ENCODE results near the gene WASF3.

Gene WASF3

GRCh38 chr13:26677156-26677555, 119.7 kb downstream of the WASF3 start:
- no peak overlapping the region for H3K4me3 ChIP-seq (ENCODE audit: low read depth, low read length)
- TF ChIP-seq CTCF (IDR thresholded peaks at IDR 0.05; ENCODE audit: low read depth, low read length): no peak
- in situ Hi-C loops (cut with HindIII; ENCODE audit: low sequenced_read_pairs): no loop called here
- no peak for DNase-seq (ENCODE audit: low read depth, low spot score)

- H3K4me3 ChIP-seq (ENCODE audit: low read depth, low read length): no peak overlapping the region
- no peak for DNase-seq (ENCODE audit: low read depth, low spot score)
- in situ Hi-C loops (cut with HindIII; ENCODE audit: low sequenced_read_pairs): no loop called here
- TF ChIP-seq CTCF (IDR thresholded peaks at IDR 0.05; ENCODE audit: low read depth, low read length): no peak
These were observed 120.8 kb downstream of the WASF3 start for GRCh38 chr13:26678330-26678729.

DNA sequence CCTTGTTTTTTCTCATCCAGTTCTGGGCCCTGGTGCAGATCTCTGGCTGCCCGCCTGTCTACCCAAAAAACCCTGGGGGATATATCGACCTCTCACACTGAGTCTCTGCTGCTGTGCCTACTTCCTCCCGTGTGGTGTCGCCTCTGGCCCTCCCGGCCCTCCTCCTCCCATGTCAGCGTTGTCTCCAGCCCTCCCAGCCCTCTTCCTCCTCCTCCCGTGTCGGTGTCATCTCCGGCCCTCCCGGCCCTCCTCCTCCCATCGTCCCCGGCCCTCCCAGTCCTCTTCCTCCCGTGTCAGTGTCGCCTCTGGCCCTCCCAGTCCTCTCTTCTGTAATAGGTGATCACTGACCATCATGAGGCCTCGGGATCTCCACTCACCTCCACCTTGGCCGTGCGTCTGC, 121.3 kb downstream of the WASF3 start:
- H3K4me3 ChIP-seq (ENCODE audit: low read depth, low read length): no peak overlapping the region
- in situ Hi-C loops (cut with HindIII; ENCODE audit: low sequenced_read_pairs): no loop called here
- no peak for TF ChIP-seq CTCF (IDR thresholded peaks at IDR 0.05; ENCODE audit: low read depth, low read length)
- DNase-seq (ENCODE audit: low read depth, low spot score): no peak

DNA sequence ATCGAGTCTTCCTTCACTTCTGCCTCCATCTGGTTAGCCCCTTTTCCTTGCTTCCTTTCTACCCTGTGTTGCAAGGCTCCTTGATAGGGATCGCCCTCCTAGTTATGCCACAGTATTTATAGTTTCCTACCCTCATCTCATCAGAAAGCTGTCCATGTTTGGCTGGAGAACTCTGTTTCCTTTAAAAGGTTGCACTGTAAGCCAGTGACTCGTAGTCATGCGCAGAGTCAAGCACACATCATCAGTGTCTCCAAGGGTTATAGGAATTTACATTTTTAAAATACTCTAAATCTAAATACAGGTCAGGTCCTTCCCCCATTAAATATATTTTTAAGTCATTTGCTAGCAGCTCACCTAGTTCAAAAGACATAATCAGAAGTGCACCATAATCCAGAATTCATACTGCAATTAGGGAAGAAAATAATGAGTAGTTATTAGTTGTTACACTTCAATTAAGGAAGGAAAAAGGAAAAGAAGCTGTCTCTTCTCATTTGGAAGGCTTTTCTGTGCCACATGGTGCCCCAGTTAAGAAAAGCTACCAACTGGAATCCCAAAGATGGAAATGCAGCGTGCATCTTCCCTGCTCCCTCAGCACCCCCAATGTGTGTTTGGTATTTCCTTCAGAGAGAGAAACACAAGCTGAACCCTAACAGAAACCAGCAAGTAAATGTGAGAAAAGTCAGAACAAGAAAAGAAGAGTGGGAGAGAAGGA, 122.1 kb downstream of the WASF3 start:
- DNase-seq (ENCODE audit: low read depth, low spot score): peak; percentile 22
- in situ Hi-C loops (cut with HindIII; ENCODE audit: low sequenced_read_pairs): no loop called here
- TF ChIP-seq CTCF (IDR thresholded peaks at IDR 0.05; ENCODE audit: low read depth, low read length): no peak
- no peak overlapping the region for H3K4me3 ChIP-seq (ENCODE audit: low read depth, low read length)

GRCh38 chr13:26680123-26680450, 122.6 kb downstream of the WASF3 start:
- peak; percentile 39 for DNase-seq (ENCODE audit: low read depth, low spot score)
- no peak overlapping the region for H3K4me3 ChIP-seq (ENCODE audit: low read depth, low read length)
- TF ChIP-seq CTCF (IDR thresholded peaks at IDR 0.05; ENCODE audit: low read depth, low read length): no peak
- in situ Hi-C loops (cut with HindIII; ENCODE audit: low sequenced_read_pairs): no loop called here

GRCh38 chr13:26680572-26680971, 123.1 kb downstream of the WASF3 start:
- no peak overlapping the region for H3K4me3 ChIP-seq (ENCODE audit: low read depth, low read length)
- in situ Hi-C loops (cut with HindIII; ENCODE audit: low sequenced_read_pairs): no loop called here
- TF ChIP-seq CTCF (IDR thresholded peaks at IDR 0.05; ENCODE audit: low read depth, low read length): no peak
- DNase-seq (ENCODE audit: low read depth, low spot score): no peak

All from astrocyte of the spinal cord (primary cell).